Tibial nerve (tissue), 4 donors: ENCODE results near the gene MT1E. TPM values are rescaled to one million over a fixed set of nuclear protein-coding genes. Genes with fewer than 3 reads are reported as not detected.

Experiments used
- DNase-seq, 2 donors: peaks; one replicate each; pipeline ENCODE4 v3.0.0-alpha.2; 2019; ENCODE audit warnings: low spot score in 2 of 2
- H3K27ac ChIP-seq, 4 donors: fragments of 200-600 bp; sonication (generic) in 3 of 4; one replicate each; pipeline ENCODE4 v1.5.1; 2017 to 2019; ENCODE audit warnings: mild to moderate bottlenecking in 1 of 4
- H3K27me3 ChIP-seq, 2 donors: fragments of 200-600 bp; sonication (generic) in 1 of 2; one replicate each; pipeline versions ENCODE4 v1.5.1 to v1.6.0; 2017 to 2019
- H3K36me3 ChIP-seq, 3 donors: fragments of 200-600 bp; sonication (generic); one replicate each; pipeline ENCODE4 v1.5.1; 2018 to 2019
- H3K4me1 ChIP-seq, 4 donors: fragments of 200-600 bp; sonication (generic) in 3 of 4; one replicate each; pipeline ENCODE4 v1.5.1; 2017 to 2019
- H3K4me3 ChIP-seq, 4 donors: fragments of 200-600 bp; sonication (generic) in 3 of 4; one replicate each; pipeline ENCODE4 v1.5.1; 2017 to 2019; ENCODE audit warnings: mild to moderate bottlenecking in 1 of 4, moderate library complexity in 1 of 4
- H3K9me3 ChIP-seq, 4 donors: fragments of 200-600 bp; sonication (generic) in 3 of 4; one replicate each; pipeline ENCODE4 v1.5.1; 2017 to 2019
- CTCF ChIP-seq, 5 experiments: fragments of 200-600 bp in 3 of 5; fragments of 450-650 bp in 2 of 5; sonication (generic) in 3 of 5; IDR thresholded peaks; one replicate each; pipeline ENCODE4 v1.5.1; 2016 to 2019; ENCODE audit warnings: antibody characterized with exemption in 5 of 5, mild to moderate bottlenecking in 3 of 5, moderate library complexity in 2 of 5
- EP300 ChIP-seq, 2 donors: sonication (generic); formaldehyde crosslinking; IDR thresholded peaks; one replicate each; pipeline ENCODE4 v1.6.1; 2017; ENCODE audit warnings: antibody characterized with exemption in 2 of 2, mild to moderate bottlenecking in 1 of 2
- POLR2A ChIP-seq, 2 donors: fragments of 450-650 bp; IDR thresholded peaks; one replicate each; pipeline ENCODE4 v1.6.1; 2017; ENCODE audit warnings: antibody characterized with exemption in 2 of 2, mild to moderate bottlenecking in 2 of 2, moderate library complexity in 2 of 2
- WGBS, 2 donors: methylation state at CpG; one replicate each; pipeline ENCODE4 v1.1.5; 2018; 5-methylcytosine and 5-hydroxymethylcytosine counted together
- total RNA-seq, 4 donors: library from RNA; depleted of rRNA; stranded (reverse); fragments of >200 nt; gene quantifications; one replicate each; pipeline ENCODE4 v1.1.0, GENCODE V29; 2016

MT1E gene
- total RNA-seq, 4 donors from 2014 or later = 229 to 1,068 (median 290) TPM

GRCh38 chr16:56632156-56632847, 6.7 kb downstream of the MT1E start, which contains the start of gene MT1M:
TSS of gene MT1M (plus strand) at chr16:56632659. CDS start at chr16:56632732, 73 bp downstream.
- WGBS, 2 donors = 0 to 1% methylated on average over 27 to 55 of the region's 61 CpGs
- Histone ChIP-seq H3K4me3 (peak within 1 kb of the TSS; percentile 38 to 60 (median 50)), H3K9me3 (no peaks in the 10 kb centered on the region), H3K27me3 (peaks cover 0 to 24% of the 10 kb centered on the region in 2 donors), H3K36me3 (no peaks in the 10 kb centered on the region), H3K27ac (peak within 1 kb of the TSS; percentile 47 to 94 (median 84)), H3K4me1 (peaks cover 0 to 61% (median 13%) of the 10 kb centered on the region in 4 donors)
- TF ChIP-seq EP300 (IDR thresholded peaks at IDR 0.05) (peak; percentile 45 to 93), POLR2A (IDR thresholded peaks at IDR 0.05) (peak; percentile 47 to 56), CTCF (IDR thresholded peaks at IDR 0.05) (peak in 1 of 5 experiments; percentile 23)
- DNase-seq = no peak

- Histone ChIP-seq H3K4me3 (peak overlapping the region; percentile 38 to 60 (median 50)), H3K4me1 (peaks cover 0 to 64% (median 14%) of the 10 kb centered on the region in 4 donors), H3K36me3 (no peaks in the 10 kb centered on the region), H3K27ac (peak overlapping the region; percentile 47 to 94 (median 84)), H3K27me3 (peaks cover 0 to 29% of the 10 kb centered on the region in 2 donors), H3K9me3 (no peaks in the 10 kb centered on the region)
- DNase-seq = no peak
- TF ChIP-seq CTCF (IDR thresholded peaks at IDR 0.05) = no peak
- TF ChIP-seq POLR2A (IDR thresholded peaks at IDR 0.05) = no peak
- no peak for TF ChIP-seq EP300 (IDR thresholded peaks at IDR 0.05)
- 51% methylated on average over 6 of the region's 6 CpGs for WGBS, 2 donors
Measured at GRCh38 chr16:56632848-56633365, 7.3 kb downstream of the MT1E start.

GRCh38 chr16:56633535-56633934, 8.0 kb downstream of the MT1E start:
- peak overlapping the region in 3 of 4 donors; percentile 47 to 94 (median 90) for H3K27ac ChIP-seq

GRCh38 chr16:56634715-56635440, 9.3 kb downstream of the MT1E start:
- Histone ChIP-seq H3K4me3 (peak overlapping the region in 2 of 4 donors; percentile 20 to 37), H3K9me3 (no peaks in the 10 kb centered on the region), H3K27ac (peak overlapping the region in 2 of 4 donors; percentile 10 to 40), H3K36me3 (no peaks in the 10 kb centered on the region), H3K27me3 (peaks cover 0 to 47% of the 10 kb centered on the region in 2 donors), H3K4me1 (peaks cover 0 to 70% (median 23%) of the 10 kb centered on the region in 4 donors)
- TF ChIP-seq POLR2A (IDR thresholded peaks at IDR 0.05) (no peak), CTCF (IDR thresholded peaks at IDR 0.05) (no peak), EP300 (IDR thresholded peaks at IDR 0.05) (no peak)
- DNase-seq = no peak
- 49 to 52% methylated on average over 47 of the region's 47 CpGs for WGBS, 2 donors

More at GRCh38 chr16:56633535-56633934, 8.0 kb downstream of the MT1E start:
- Histone ChIP-seq H3K36me3 (no peaks in the 10 kb centered on the region), H3K27me3 (peaks cover 0 to 36% of the 10 kb centered on the region in 2 donors), H3K9me3 (no peaks in the 10 kb centered on the region), H3K4me1 (peaks cover 0 to 69% (median 17%) of the 10 kb centered on the region in 4 donors), H3K4me3 (peak overlapping the region; percentile 38 to 60 (median 50))
- TF ChIP-seq POLR2A (IDR thresholded peaks at IDR 0.05) (no peak), CTCF (IDR thresholded peaks at IDR 0.05) (no peak), EP300 (IDR thresholded peaks at IDR 0.05) (no peak)
- WGBS, 2 donors = 60 to 68% methylated on average over 6 to 7 of the region's 7 CpGs
- DNase-seq = no peak
